GM12878 (cell line): ENCODE measurements around the gene CCM2. TPM values are rescaled to one million over a fixed set of nuclear protein-coding genes. Genes with fewer than 3 reads are reported as not detected.
"Not testable (repeated sequence)": the region's sequence is repeated elsewhere in the genome, so short reads cannot be mapped to it uniquely, and the experiment has no call there.

Source experiments
- ATAC-seq: fragments of 200-7000 bp; cut with Tn5 transposase; 3 replicates; pipeline ENCODE4 v1.9.1; 2020; ENCODE audit warnings: mild to moderate bottlenecking, moderate library complexity
- BruUV-seq: library from RNA; stranded (reverse); fragments of 400-500 nt; replicated peaks from 2 replicates; lab custom pipeline; 2021; lab: Mats Ljungman, UMichigan
- CTCF ChIA-PET: fragments of 300-600 bp; sonication (Branson Sonifier 250); formaldehyde crosslinking; extraction: SDS; loops from one replicate; lab custom pipeline; 2021; ENCODE audit warnings: inconsistent platforms; lab: Yijun Ruan, JAX
- POLR2A ChIA-PET: fragments of 350-600 bp; formaldehyde crosslinking; extraction: SDS; loops from one replicate; lab custom pipeline; 2021; ENCODE audit warnings: inconsistent platforms; lab: Charles Lee
- RAD21 ChIA-PET: fragments of 300-600 bp; sonication (Branson Sonifier 250); formaldehyde crosslinking; loops from one replicate; lab custom pipeline; 2023; ENCODE audit warnings: antibody characterized with exemption; ENCODE audit not compliant: unreplicated experiment; lab: Charles Lee
- SMC1A ChIA-PET: fragments of 300-600 bp; sonication (Branson Sonifier 250); formaldehyde crosslinking; loops from one replicate; lab custom pipeline; 2023; ENCODE audit not compliant: unreplicated experiment, uncharacterized antibody; lab: Charles Lee
- DNase-seq: peaks from one replicate; pipeline ENCODE4 v3.0.0-alpha.2; 2011; ENCODE audit warnings: low read depth, low spot score
- FAIRE-seq: peaks from 3 replicates; lab custom pipeline; 2011; peaks lifted over from hg19 to GRCh38; lab: Jason Lieb, UNC
- H2AFZ ChIP-seq: 2 replicates; pipeline ENCODE4 v1.6.0; 2011; ENCODE audit warnings: low read depth, low read length, control low read depth; ENCODE audit not compliant: control insufficient read depth
- H3K27ac ChIP-seq: 2 replicates; pipeline ENCODE4 v1.5.1; 2011; ENCODE audit warnings: control low read depth; ENCODE audit not compliant: control insufficient read depth, insufficient read depth
- H3K27me3 ChIP-seq, 2 experiments: replicated peaks in 1 of 2; 2 replicates each; pipeline versions ENCODE4 v1.6.0 to v1.6.1; 2011; ENCODE audit warnings: low read length in 1 of 2; ENCODE audit not compliant: control insufficient read depth in 2 of 2, insufficient read depth in 2 of 2
- H3K36me3 ChIP-seq, 2 experiments: 2 replicates each; pipeline ENCODE4 v1.5.1; 2011; ENCODE audit warnings: low read length in 1 of 2; ENCODE audit not compliant: control insufficient read depth in 2 of 2, insufficient read depth in 2 of 2
- H3K4me1 ChIP-seq: 2 replicates; pipeline ENCODE4 v1.6.1; 2011; ENCODE audit warnings: mild to moderate bottlenecking, low read length, moderate library complexity, mixed read lengths; ENCODE audit not compliant: control insufficient read depth, insufficient read depth
- H3K4me2 ChIP-seq: 2 replicates; pipeline ENCODE4 v1.6.0; 2011; ENCODE audit warnings: control low read depth; ENCODE audit not compliant: control insufficient read depth, insufficient read depth
- H3K4me3 ChIP-seq: fragments of 200-600 bp; sonication (generic); 2 replicates; pipeline ENCODE4 v1.5.1; 2016
- H3K79me2 ChIP-seq: 2 replicates; pipeline ENCODE4 v1.6.0; 2011; ENCODE audit warnings: low read length; ENCODE audit not compliant: control insufficient read depth, insufficient read depth
- H3K9ac ChIP-seq: 2 replicates; pipeline ENCODE4 v1.8.0; 2011; ENCODE audit warnings: low read length, control low read depth, mixed read lengths; ENCODE audit not compliant: control insufficient read depth, insufficient read depth
- H3K9me3 ChIP-seq: replicated peaks from 3 replicates; pipeline ENCODE4 v1.5.1; 2011; ENCODE audit warnings: mild to moderate bottlenecking, low read length; ENCODE audit not compliant: control insufficient read depth, insufficient read depth
- H4K20me1 ChIP-seq: 2 replicates; pipeline ENCODE4 v1.6.0; 2011; ENCODE audit not compliant: control insufficient read depth, insufficient read depth
- BCL3 ChIP-seq: IDR thresholded peaks from 2 replicates; pipeline ENCODE4 v1.6.1; 2011; ENCODE audit warnings: borderline replicate concordance, low read depth, mild to moderate bottlenecking, moderate library complexity, low read length; ENCODE audit not compliant: insufficient read depth, poor library complexity, severe bottlenecking
- EZH2 ChIP-seq: IDR thresholded peaks from 2 replicates; pipeline ENCODE4 v1.6.1; 2012; ENCODE audit warnings: low read depth, mild to moderate bottlenecking, control low read depth, inconsistent platforms, low read length, borderline replicate concordance; ENCODE audit not compliant: control insufficient read depth
- ZNF24 ChIP-seq: fragments of 450-650 bp; IDR thresholded peaks from 2 replicates; pipeline ENCODE4 v1.6.1; 2017; ENCODE audit warnings: antibody characterized with exemption, mild to moderate bottlenecking
- WGBS: methylation state at CpG from one replicate; pipeline ENCODE4 v1.1.6; 2016; ENCODE audit warnings: low lambda C conversion rate; ENCODE audit not compliant: insufficient replicate concordance, insufficient coverage; ENCODE audit errors: missing lambda C conversion rate; 5-methylcytosine and 5-hydroxymethylcytosine counted together
- in situ Hi-C: fragments of 300-500 bp; cut with MboI; formaldehyde crosslinking; loops from 9 replicates; pipeline ENCODE4 v1.14.3; 2018; ENCODE audit warnings: mixed read lengths
- intact Hi-C: fragments of 100-400 bp; cut with micrococcal nuclease; formaldehyde crosslinking; loops from one replicate; pipeline ENCODE4 v1.14.2; 2022; ENCODE audit not compliant: unreplicated experiment
- polyA plus RNA-seq, 11 experiments: library from polyadenylated mRNA; depleted of rRNA in 4 of 11; unstranded in 6 of 11; stranded (reverse) in 5 of 11; fragments of >200 nt; fragmentation: Nextera tagmentation in 4 of 11; fragmentation: Illumina TruSeq in 1 of 11; extraction: Ambion mirVana in 4 of 11; extraction: Trizol in 1 of 11; gene quantifications; 1 replicate in 1 of 11; 2 replicates in 10 of 11; pipeline versions ENCODE4 v1.2.1 to v1.2.3, GENCODE V29; 2011 to 2016; ENCODE audit warnings: inconsistent platforms in 2 of 11, missing spikeins in 2 of 11, low read depth in 1 of 11
- total RNA-seq, 4 experiments: library from RNA; depleted of rRNA in 3 of 4; stranded (reverse); fragments of >200 nt in 3 of 4; fragmentation: Illumina TruSeq in 1 of 4; extraction: Trizol in 1 of 4; gene quantifications; 2 replicates each; pipeline versions ENCODE4 v1.2.1 to v1.2.3, GENCODE V29; 2013 to 2021

Gene CCM2
- total and polyA plus RNA-seq, 10 of the 15 experiments (the other 5 are each of a cell fraction or from before 2014, with no cell fraction given), result 1.00 to 82.3 (median 48.7) TPM

DNA sequence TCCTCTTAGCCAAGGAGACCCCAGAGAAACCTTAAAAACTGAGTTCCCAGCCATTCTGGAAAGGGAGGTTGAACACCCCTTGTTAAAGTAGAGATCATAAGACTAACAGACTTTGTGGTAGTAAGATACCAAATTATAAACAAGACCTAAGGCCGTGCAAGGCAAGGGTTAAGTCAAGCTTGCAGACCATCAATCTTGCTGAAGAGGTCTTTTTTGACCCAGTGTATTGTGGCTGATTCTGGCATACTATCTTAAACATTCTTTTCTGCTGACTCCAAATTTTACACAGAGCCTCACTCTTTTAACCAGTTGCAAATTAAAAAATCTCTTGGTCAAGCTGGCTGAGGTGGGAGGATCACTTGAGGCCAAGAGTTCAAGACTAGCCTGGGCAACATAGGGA is 112.6 kb downstream of the CCM2 start:
- FAIRE-seq (peak; percentile 47), ATAC-seq (no peak), DNase-seq (no peak)
- in situ Hi-C loops (no loop called here), intact Hi-C loops (loop anchor here (5.0 kb wide), 2 partner anchors 85 to 265 kb away; partner anchors contain the start of gene H2AZ2)
- CTCF ChIA-PET, result interaction anchor here (1.6 to 5.9 kb wide), 4 partner anchors 23 to 137 kb away, joined by 7 to 39 read pairs (median 15); partner anchors contain the start of gene MYO1G
- POLR2A ChIA-PET, result interaction anchor here (0.8 to 1.1 kb wide), 3 partner anchors 130 to 226 kb away, joined by 3 to 4 read pairs (median 4); no protein-coding TSS in a partner anchor
- Histone ChIP-seq H2AFZ (no peak overlapping the region), H3K4me2 (peak overlapping the region; percentile 55; the same call in 1 of the 2 replicates), H4K20me1 (no peaks in the 10 kb centered on the region; the same call in 1 of the 2 replicates), H3K4me1 (peaks cover 7% of the 10 kb centered on the region), H3K27me3 (no peaks in the 10 kb centered on the region), H3K4me3 (peak overlapping the region; percentile 90), H3K9me3 (no peaks in the 10 kb centered on the region), H3K9ac (no peak overlapping the region), H3K27ac (no peak overlapping the region), H3K36me3 (peaks cover 7 to 10% of the 10 kb centered on the region in 2 experiments; a peak in 3 of 4 replicates), H3K79me2 (peaks cover 38% of the 10 kb centered on the region)
- 100% methylated on average over 1 of the region's 1 CpG for WGBS
- RAD21 ChIA-PET, result interaction anchor here (1.2 to 4.4 kb wide), 3 partner anchors 23 to 115 kb away, joined by 4 to 20 read pairs (median 9); no protein-coding TSS in a partner anchor
- no TSS peak for BruUV-seq
- TF ChIP-seq EZH2, result no peak
- TF ChIP-seq ZNF24, result no peak
- no peak for TF ChIP-seq BCL3
- SMC1A ChIA-PET, result interaction anchor here (0.7 to 7.1 kb wide), 6 partner anchors 91 to 256 kb away, joined by 3 to 61 read pairs (median 4); no protein-coding TSS in a partner anchor

GRCh38 chr7:45114257-45114656 is 114.3 kb downstream of the CCM2 start:
- in situ Hi-C loops, H3K9me3 ChIP-seq, H3K4me1 ChIP-seq, DNase-seq, H3K9ac ChIP-seq, H3K36me3 ChIP-seq, H3K27me3 ChIP-seq, BruUV-seq, ATAC-seq, H3K27ac ChIP-seq, H3K4me2 ChIP-seq, POLR2A ChIA-PET, FAIRE-seq, H2AFZ ChIP-seq, H4K20me1 ChIP-seq, H3K4me3 ChIP-seq: not testable (repeated sequence)
- ChIA-PET CTCF (interaction anchor here (1.0 to 5.9 kb wide), 6 partner anchors 9 to 257 kb away, joined by 3 to 39 read pairs (median 4); no protein-coding TSS in a partner anchor), SMC1A (interaction anchor here (0.9 to 7.1 kb wide), 9 partner anchors 20 to 270 kb away, joined by 3 to 61 read pairs (median 3); partner anchors contain the start of gene CCM2), RAD21 (interaction anchor here (0.8 to 4.4 kb wide), 4 partner anchors 19 to 140 kb away, joined by 3 to 20 read pairs (median 6); no protein-coding TSS in a partner anchor)
- peaks cover 22% of the 10 kb centered on the region for H3K79me2 ChIP-seq
- WGBS, result 31% methylated on average over 1 of the region's 1 CpG
- intact Hi-C loops, result loop anchor here (5.0 kb wide), 2 partner anchors 87 to 267 kb away; partner anchors contain the start of gene H2AZ2
